Ascending aorta (tissue), 2 donors: ENCODE measurements around the gene KRT12. TPM values are rescaled to one million over a fixed set of nuclear protein-coding genes. Genes with fewer than 3 reads are reported as not detected.

Experiments used
- DNase-seq, 2 donors: peaks; one replicate each; pipeline ENCODE4 v3.0.0-alpha.2; 2019; ENCODE audit warnings: low spot score in 2 of 2
- H3K27ac ChIP-seq, 2 donors: fragments of 200-600 bp; sonication (generic); one replicate each; pipeline ENCODE4 v1.5.1; 2016 to 2017; ENCODE audit warnings: mild to moderate bottlenecking in 1 of 2
- H3K27me3 ChIP-seq: fragments of 200-600 bp; sonication (generic); one replicate; pipeline ENCODE4 v1.5.1; 2017
- H3K36me3 ChIP-seq, 2 donors: fragments of 200-600 bp; sonication (generic); one replicate each; pipeline ENCODE4 v1.5.1; 2016
- H3K4me1 ChIP-seq, 2 donors: fragments of 200-600 bp; sonication (generic); one replicate each; pipeline ENCODE4 v1.5.1; 2016 to 2017; ENCODE audit warnings: mild to moderate bottlenecking in 1 of 2
- H3K4me3 ChIP-seq, 2 donors: fragments of 200-600 bp; sonication (generic); one replicate each; pipeline ENCODE4 v1.5.1; 2016 to 2017; ENCODE audit warnings: mild to moderate bottlenecking in 1 of 2
- H3K9me3 ChIP-seq, 2 donors: fragments of 200-600 bp; sonication (generic); one replicate each; pipeline ENCODE4 v1.5.1; 2016
- CTCF ChIP-seq, 3 experiments: fragments of 200-600 bp in 2 of 3; fragments of 450-650 bp in 1 of 3; sonication (generic) in 2 of 3; IDR thresholded peaks; one replicate each; pipeline ENCODE4 v1.5.1; 2016 to 2019; ENCODE audit warnings: antibody characterized with exemption in 3 of 3, mild to moderate bottlenecking in 1 of 3, moderate library complexity in 1 of 3
- intact Hi-C: fragments of 100-400 bp; cut with DNase I; formaldehyde crosslinking; loops from one replicate; pipeline ENCODE4 v1.15.1; 2023
- total RNA-seq: library from RNA; depleted of rRNA; stranded (reverse); fragments of >200 nt; gene quantifications from one replicate; pipeline ENCODE4 v1.1.0, GENCODE V29; 2016

Gene KRT12
- total RNA-seq, 1 donor from 2014 or later: not detected

GRCh38 chr17:40830085-40830776 lies 36.8 kb downstream of the KRT12 start:
- peaks cover 16 to 32% of the 10 kb centered on the region in 2 donors for H3K4me1 ChIP-seq
- H3K4me3 ChIP-seq: no peak overlapping the region
- no peak for DNase-seq
- H3K36me3 ChIP-seq: peaks cover 4 to 11% of the 10 kb centered on the region in 2 donors
- H3K27ac ChIP-seq: no peak overlapping the region
- intact Hi-C loops: no loop called here
- H3K9me3 ChIP-seq: no peaks in the 10 kb centered on the region
- TF ChIP-seq CTCF (IDR thresholded peaks at IDR 0.05): no peak
- no peaks in the 10 kb centered on the region for H3K27me3 ChIP-seq

- no peak for DNase-seq
- H3K9me3 ChIP-seq: no peaks in the 10 kb centered on the region
- peak overlapping the region; percentile 86 to 89 for H3K27ac ChIP-seq
- intact Hi-C loops: loop anchor here (1.0 to 10.0 kb wide), 2 partner anchors 8 to 184 kb away; partner anchors contain the start of gene SMARCE1
- no peaks in the 10 kb centered on the region for H3K27me3 ChIP-seq
- H3K4me3 ChIP-seq: peak overlapping the region in 1 of 2 donors; percentile 41
- no peak for TF ChIP-seq CTCF (IDR thresholded peaks at IDR 0.05)
- H3K4me1 ChIP-seq: peaks cover 16 to 32% of the 10 kb centered on the region in 2 donors
- no peaks in the 10 kb centered on the region for H3K36me3 ChIP-seq
Measured at GRCh38 chr17:40828454-40829044, 38.5 kb downstream of the KRT12 start.

GRCh38 chr17:40827746-40828453 lies 39.1 kb downstream of the KRT12 start:
- Histone ChIP-seq H3K27me3 (no peaks in the 10 kb centered on the region), H3K4me1 (peaks cover 16 to 32% of the 10 kb centered on the region in 2 donors), H3K4me3 (peak overlapping the region in 1 of 2 donors; percentile 41), H3K36me3 (no peaks in the 10 kb centered on the region), H3K27ac (peak overlapping the region; percentile 86 to 89), H3K9me3 (no peaks in the 10 kb centered on the region)
- intact Hi-C loops: loop anchor here (1.0 to 10.0 kb wide), 2 partner anchors 8 to 183 kb away; partner anchors contain the start of gene SMARCE1
- DNase-seq: peak; percentile 8 to 67
- TF ChIP-seq CTCF (IDR thresholded peaks at IDR 0.05): no peak

- no peak for TF ChIP-seq CTCF (IDR thresholded peaks at IDR 0.05)
- intact Hi-C loops: loop anchor here (10.0 kb wide), 1 partner anchor 181 kb away; the partner anchor contains the start of gene SMARCE1
- no peaks in the 10 kb centered on the region for H3K9me3 ChIP-seq
- H3K4me3 ChIP-seq: no peak overlapping the region
- H3K27me3 ChIP-seq: no peaks in the 10 kb centered on the region
- peaks cover 16 to 25% of the 10 kb centered on the region in 2 donors for H3K4me1 ChIP-seq
- no peaks in the 10 kb centered on the region for H3K36me3 ChIP-seq
- no peak overlapping the region for H3K27ac ChIP-seq
- DNase-seq: no peak
Measured at GRCh38 chr17:40825599-40825998, 41.4 kb downstream of the KRT12 start.

- intact Hi-C loops: loop anchor here (10.0 kb wide), 1 partner anchor 179 kb away; the partner anchor contains the start of gene SMARCE1
- Histone ChIP-seq H3K9me3 (no peaks in the 10 kb centered on the region), H3K36me3 (no peaks in the 10 kb centered on the region), H3K4me1 (peaks cover 13 to 23% of the 10 kb centered on the region in 2 donors), H3K4me3 (no peak overlapping the region), H3K27ac (no peak overlapping the region), H3K27me3 (no peaks in the 10 kb centered on the region)
- TF ChIP-seq CTCF (IDR thresholded peaks at IDR 0.05): no peak
- DNase-seq: no peak
Measured at GRCh38 chr17:40824015-40824832, 42.8 kb downstream of the KRT12 start.
